Measurements from ENCODE around the gene TMEM31. TPM values are rescaled to one million over a fixed set of nuclear protein-coding genes. Genes with fewer than 3 reads are reported as not detected.
"Not testable (repeated sequence)": the region's sequence is repeated elsewhere in the genome, so short reads cannot be mapped to it uniquely, and the experiment has no call there.

Gene TMEM31
- total and polyA plus RNA-seq, 9 donors: 0.35 to 1.1 (median 0.68) TPM; not detected in 1

DNA sequence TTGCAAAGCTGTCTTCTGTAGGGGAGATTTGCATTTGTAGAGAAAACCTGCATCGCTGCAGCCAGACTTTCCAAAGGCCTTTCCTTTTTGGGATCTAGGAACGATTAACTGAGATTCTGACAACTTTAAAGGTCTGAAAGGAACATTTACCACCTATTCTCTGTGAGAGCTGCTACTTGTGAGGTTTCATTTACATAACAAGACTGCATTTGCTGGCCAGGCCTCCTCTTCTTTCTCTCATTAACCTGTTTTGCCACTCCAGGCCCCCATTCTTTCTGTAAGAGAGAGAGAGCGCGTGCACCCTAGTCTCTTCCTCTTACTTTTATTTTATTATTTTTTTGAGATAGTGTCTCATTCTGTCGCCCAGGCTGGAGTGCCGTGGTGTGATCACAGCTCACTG, 31.6 kb downstream of the TMEM31 start:
- H3K9me3 ChIP-seq: no peaks in the 10 kb centered on the region
- no peak for DNase-seq
- no peaks in the 10 kb centered on the region for H3K27me3 ChIP-seq
- no peaks in the 10 kb centered on the region for H3K36me3 ChIP-seq
- WGBS, 3 donors: 50 to 60% (median 52%) methylated on average over 6 of the region's 6 CpGs
- H3K27ac ChIP-seq: no peak overlapping the region
- TF ChIP-seq POLR2A (IDR thresholded peaks at IDR 0.05): no peak
- TF ChIP-seq EP300 (IDR thresholded peaks at IDR 0.05): no peak
- TF ChIP-seq, protein P1, sequence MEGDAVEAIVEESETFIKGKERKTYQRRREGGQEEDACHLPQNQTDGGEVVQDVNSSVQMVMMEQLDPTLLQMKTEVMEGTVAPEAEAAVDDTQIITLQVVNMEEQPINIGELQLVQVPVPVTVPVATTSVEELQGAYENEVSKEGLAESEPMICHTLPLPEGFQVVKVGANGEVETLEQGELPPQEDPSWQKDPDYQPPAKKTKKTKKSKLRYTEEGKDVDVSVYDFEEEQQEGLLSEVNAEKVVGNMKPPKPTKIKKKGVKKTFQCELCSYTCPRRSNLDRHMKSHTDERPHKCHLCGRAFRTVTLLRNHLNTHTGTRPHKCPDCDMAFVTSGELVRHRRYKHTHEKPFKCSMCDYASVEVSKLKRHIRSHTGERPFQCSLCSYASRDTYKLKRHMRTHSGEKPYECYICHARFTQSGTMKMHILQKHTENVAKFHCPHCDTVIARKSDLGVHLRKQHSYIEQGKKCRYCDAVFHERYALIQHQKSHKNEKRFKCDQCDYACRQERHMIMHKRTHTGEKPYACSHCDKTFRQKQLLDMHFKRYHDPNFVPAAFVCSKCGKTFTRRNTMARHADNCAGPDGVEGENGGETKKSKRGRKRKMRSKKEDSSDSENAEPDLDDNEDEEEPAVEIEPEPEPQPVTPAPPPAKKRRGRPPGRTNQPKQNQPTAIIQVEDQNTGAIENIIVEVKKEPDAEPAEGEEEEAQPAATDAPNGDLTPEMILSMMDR (IDR thresholded peaks at IDR 0.05): no peak
- no peaks in the 10 kb centered on the region for H3K4me1 ChIP-seq (ENCODE audit: insufficient read depth)
- intact Hi-C loops (cut with DNase I): no loop called here
- H3K4me3 ChIP-seq: no peak overlapping the region

- WGBS, 3 donors: 75 to 82% (median 80%) methylated on average over 2 of the region's 2 CpGs
- no peak for DNase-seq
- H3K27me3 ChIP-seq: no peaks in the 10 kb centered on the region
- H3K9me3 ChIP-seq: no peaks in the 10 kb centered on the region
- intact Hi-C loops (cut with DNase I): no loop called here
- TF ChIP-seq, protein P1 (IDR thresholded peaks at IDR 0.05): no peak
- H3K4me1 ChIP-seq (ENCODE audit: insufficient read depth): no peaks in the 10 kb centered on the region
- H3K27ac ChIP-seq: no peak overlapping the region
- no peak overlapping the region for H3K4me3 ChIP-seq
- no peaks in the 10 kb centered on the region for H3K36me3 ChIP-seq
These were observed 36.5 kb downstream of the TMEM31 start for GRCh38 chrX:103747163-103747562.

DNA sequence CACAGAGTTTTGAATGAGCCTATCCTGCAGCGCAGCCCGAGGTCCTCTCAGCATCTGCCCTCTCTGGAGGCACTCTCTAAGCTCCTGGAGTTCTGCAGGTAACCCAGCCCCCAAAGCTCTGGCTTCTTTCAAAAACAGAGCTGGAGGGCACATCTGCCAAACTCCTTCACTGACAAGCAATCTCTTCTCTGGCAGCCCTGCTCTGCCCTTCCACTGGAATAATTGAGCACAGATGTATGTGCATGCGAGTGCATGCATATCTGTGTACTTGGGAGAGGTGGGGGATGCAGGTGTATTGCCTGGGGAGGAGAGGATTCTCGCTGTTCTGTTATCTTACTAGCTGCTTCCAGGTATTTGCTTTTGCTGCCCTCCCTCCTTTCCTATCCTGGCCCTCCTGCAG, 43.7 kb downstream of the TMEM31 start:
- Histone ChIP-seq H3K9me3 (no peaks in the 10 kb centered on the region), H3K36me3 (no peaks in the 10 kb centered on the region), H3K4me3 (no peak overlapping the region), H3K27ac (no peak overlapping the region), H3K27me3 (no peaks in the 10 kb centered on the region), H3K4me1 (ENCODE audit: insufficient read depth) (no peaks in the 10 kb centered on the region)
- no peak for DNase-seq
- WGBS, 3 donors: 70 to 74% (median 71%) methylated on average over 4 of the region's 4 CpGs
- TF ChIP-seq, protein P1 (IDR thresholded peaks at IDR 0.05): no peak
- TF ChIP-seq EP300 (IDR thresholded peaks at IDR 0.05) (no peak), POLR2A (IDR thresholded peaks at IDR 0.05) (no peak)
- intact Hi-C loops (cut with DNase I): no loop called here

DNA sequence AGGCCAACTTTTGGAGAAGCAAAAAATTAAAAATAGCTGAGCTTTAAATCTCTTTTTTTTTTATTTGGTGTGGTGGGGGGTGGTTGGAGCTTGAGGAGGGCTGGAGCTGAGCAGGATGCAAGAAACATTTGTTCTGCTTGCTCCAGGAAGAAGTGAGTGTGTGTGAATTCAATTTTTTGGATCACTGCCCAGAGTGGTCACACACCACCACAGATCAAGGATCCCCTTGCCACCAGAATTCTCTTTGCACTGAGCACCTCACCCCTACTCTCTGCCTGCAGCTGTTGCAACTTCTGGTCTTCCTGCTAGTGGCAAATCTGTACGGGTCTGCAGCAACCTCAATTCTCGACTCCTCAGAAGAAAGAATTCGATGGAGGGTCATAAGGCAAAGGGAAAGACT, 46.0 kb downstream of the TMEM31 start:
- intact Hi-C loops (cut with DNase I): no loop called here
- Histone ChIP-seq H3K4me3 (no peak overlapping the region), H3K36me3 (no peaks in the 10 kb centered on the region), H3K4me1 (ENCODE audit: insufficient read depth) (no peaks in the 10 kb centered on the region), H3K9me3 (no peaks in the 10 kb centered on the region), H3K27me3 (no peaks in the 10 kb centered on the region), H3K27ac (no peak overlapping the region)
- TF ChIP-seq EP300 (IDR thresholded peaks at IDR 0.05): no peak
- TF ChIP-seq POLR2A (IDR thresholded peaks at IDR 0.05): no peak
- TF ChIP-seq, protein P1 (IDR thresholded peaks at IDR 0.05): no peak
- 70 to 76% (median 76%) methylated on average over 3 of the region's 3 CpGs for WGBS, 3 donors
- no peak for DNase-seq

- Histone ChIP-seq H3K9me3 (no peaks in the 10 kb centered on the region), H3K4me3 (no peak overlapping the region), H3K27me3 (no peaks in the 10 kb centered on the region), H3K27ac (no peak overlapping the region), H3K4me1 (ENCODE audit: insufficient read depth) (no peaks in the 10 kb centered on the region), H3K36me3 (no peaks in the 10 kb centered on the region)
- DNase-seq: no peak
- TF ChIP-seq, protein P1 (IDR thresholded peaks at IDR 0.05): no peak
- no peak for TF ChIP-seq EP300 (IDR thresholded peaks at IDR 0.05)
- no peak for TF ChIP-seq POLR2A (IDR thresholded peaks at IDR 0.05)
- WGBS, 3 donors: 92 to 98% (median 95%) methylated on average over 1 of the region's 1 CpG
- intact Hi-C loops (cut with DNase I): no loop called here
These were observed 47.8 kb downstream of the TMEM31 start for GRCh38 chrX:103758555-103758954.

GRCh38 chrX:103763541-103763940, 52.8 kb downstream of the TMEM31 start:
- H3K4me1 ChIP-seq (ENCODE audit: insufficient read depth); H3K4me3 ChIP-seq; DNase-seq; H3K36me3 ChIP-seq; intact Hi-C loops (cut with DNase I); H3K27me3 ChIP-seq; H3K9me3 ChIP-seq; H3K27ac ChIP-seq: not testable (repeated sequence)
- 75 to 80% (median 79%) methylated on average over 5 of the region's 5 CpGs for WGBS, 3 donors

All from ovary (tissue), 9 donors.